SK-N-SH (cell line): ENCODE data around the gene HCST. TPM values are rescaled to one million over a fixed set of nuclear protein-coding genes. Genes with fewer than 3 reads are reported as not detected.

Experiments
- CTCF ChIA-PET: fragments of 300-600, 350-600 bp; formaldehyde crosslinking; extraction: SDS; loops from one replicate; lab custom pipeline; 2021; lab: Yijun Ruan, JAX
- POLR2A ChIA-PET: fragments of 350-600 bp; sonication (Branson Sonifier 250); formaldehyde crosslinking; extraction: SDS; loops from one replicate; lab custom pipeline; 2020; ENCODE audit warnings: antibody characterized with exemption, inconsistent platforms; lab: Yijun Ruan, JAX
- DNase-seq: peaks from one replicate; pipeline ENCODE4 v3.0.0; 2012
- H2AFZ ChIP-seq: fragments of 200-600 bp; sonication (generic); 2 replicates; pipeline ENCODE4 v1.8.1; 2016; ENCODE audit warnings: antibody characterized with exemption, mild to moderate bottlenecking, low read depth
- H3F3A ChIP-seq: fragments of 200-600 bp; sonication (generic); replicated peaks from 2 replicates; pipeline ENCODE3; 2016; ENCODE audit warnings: antibody characterized with exemption, mild to moderate bottlenecking; ENCODE audit not compliant: insufficient read depth
- H3K27ac ChIP-seq, 2 experiments: fragments of 200-500 bp in 1 of 2; fragments of 200-600 bp in 1 of 2; sonication (Bioruptor generic) in 1 of 2; sonication (generic), shearing (Covaris generic) in 1 of 2; 2 replicates each; pipeline versions ENCODE4 v1.5.1 to v1.6.1; 2014 to 2016; ENCODE audit warnings: low read depth in 2 of 2, inconsistent platforms in 1 of 2, low read length in 1 of 2, mild to moderate bottlenecking in 1 of 2, mixed read lengths in 1 of 2
- H3K27me3 ChIP-seq: fragments of 200-600 bp; sonication (generic), shearing (Covaris generic); 2 replicates; pipeline ENCODE4 v1.6.1; 2016; ENCODE audit warnings: mixed run types; ENCODE audit not compliant: insufficient read depth
- H3K36me3 ChIP-seq, 2 experiments: fragments of 200-500 bp in 1 of 2; fragments of 200-600 bp in 1 of 2; sonication (Bioruptor generic) in 1 of 2; sonication (generic) in 1 of 2; replicated peaks in 1 of 2; 2 replicates each; pipeline versions ENCODE3 to v1.5.1; 2014 to 2016; ENCODE audit warnings: low read length in 1 of 2, mild to moderate bottlenecking in 1 of 2; ENCODE audit not compliant: insufficient read depth in 2 of 2, control insufficient read depth in 1 of 2
- H3K4me1 ChIP-seq, 2 experiments: fragments of 200-500 bp in 1 of 2; fragments of 200-600 bp in 1 of 2; sonication (Bioruptor generic) in 1 of 2; sonication (generic), shearing (Covaris generic) in 1 of 2; 2 replicates each; pipeline versions ENCODE4 v1.5.1 to v1.6.1; 2014 to 2016; ENCODE audit warnings: low read depth in 1 of 2, low read length in 1 of 2, mixed run types in 1 of 2; ENCODE audit not compliant: insufficient read depth in 2 of 2, control insufficient read depth in 1 of 2
- H3K4me2 ChIP-seq: fragments of 200-600 bp; sonication (generic), shearing (Covaris generic); 2 replicates; pipeline ENCODE4 v1.6.1; 2017; ENCODE audit warnings: mixed run types
- H3K4me3 ChIP-seq, 2 experiments: fragments of 200-500 bp in 1 of 2; fragments of 200-600 bp in 1 of 2; sonication (Bioruptor generic) in 1 of 2; sonication (generic), shearing (Covaris generic) in 1 of 2; 2 replicates each; pipeline versions ENCODE4 v1.5.1 to v1.8.1; 2014 to 2016; ENCODE audit warnings: low read depth in 2 of 2, inconsistent platforms in 1 of 2, low read length in 1 of 2, mild to moderate bottlenecking in 1 of 2, mixed read lengths in 1 of 2, moderate library complexity in 1 of 2
- H3K79me2 ChIP-seq: fragments of 200-600 bp; sonication (generic); 2 replicates; pipeline ENCODE4 v1.8.1; 2017; ENCODE audit warnings: mild to moderate bottlenecking; ENCODE audit not compliant: insufficient read depth
- H3K9ac ChIP-seq: fragments of 200-600 bp; sonication (generic); 2 replicates; pipeline ENCODE4 v1.6.1; 2017; ENCODE audit warnings: mixed run types
- H3K9me2 ChIP-seq: fragments of 200-600 bp; sonication (generic); 2 replicates; pipeline ENCODE4 v1.6.1; 2017; ENCODE audit warnings: mixed run types
- H3K9me3 ChIP-seq: fragments of 200-600 bp; sonication (generic); 2 replicates; pipeline ENCODE4 v1.6.1; 2017; ENCODE audit warnings: mixed run types, mild to moderate bottlenecking, moderate library complexity
- H4K20me1 ChIP-seq: fragments of 200-600 bp; sonication (generic); 2 replicates; pipeline ENCODE4 v1.6.1; 2017; ENCODE audit warnings: mild to moderate bottlenecking, mixed run types; ENCODE audit not compliant: insufficient read depth
- CHD2 ChIP-seq: fragments of 150-350 bp; IDR thresholded peaks from 2 replicates; pipeline ENCODE4 v1.6.1; 2018; ENCODE audit warnings: low read length; ENCODE audit not compliant: partially characterized antibody
- EP300 ChIP-seq, 2 experiments: IDR thresholded peaks; 2 replicates each; pipeline versions ENCODE4 v1.4.0 to v1.6.1; 2012; ENCODE audit warnings: borderline replicate concordance in 1 of 2, low read depth in 1 of 2, low read length in 1 of 2
- EZH2phosphoT487 ChIP-seq: fragments of 200-600 bp; sonication (generic); IDR thresholded peaks from 2 replicates; pipeline ENCODE4 v1.6.1; 2017; ENCODE audit warnings: low read depth, mixed run types, mild to moderate bottlenecking, antibody characterized with exemption, moderate library complexity, borderline replicate concordance
- FOSL2 ChIP-seq: IDR thresholded peaks from 2 replicates; pipeline ENCODE4 v1.4.0; 2012; ENCODE audit warnings: low read depth, mild to moderate bottlenecking, moderate library complexity, borderline replicate concordance
- FOXJ3 ChIP-seq: sonication (generic); formaldehyde crosslinking; IDR thresholded peaks from 2 replicates; pipeline ENCODE4 v1.5.1; 2020; ENCODE audit warnings: mild to moderate bottlenecking, missing genetic modification reagents
- GABPA ChIP-seq: IDR thresholded peaks from 2 replicates; pipeline ENCODE4 v1.4.0; 2012; ENCODE audit warnings: low read depth, mild to moderate bottlenecking
- NRF1 ChIP-seq: IDR thresholded peaks from 2 replicates; pipeline ENCODE4 v1.6.1; 2012; ENCODE audit warnings: low read depth, mild to moderate bottlenecking, low read length
- SMC3 ChIP-seq: IDR thresholded peaks from 2 replicates; pipeline ENCODE4 v1.6.1; 2012; ENCODE audit warnings: low read depth, low read length, improper control_type of control experiment
- TAF1 ChIP-seq: IDR thresholded peaks from 2 replicates; pipeline ENCODE4 v1.6.1; 2012; ENCODE audit warnings: low read depth, mild to moderate bottlenecking, low read length, moderate library complexity, borderline replicate concordance
- TCF12 ChIP-seq: IDR thresholded peaks from 2 replicates; pipeline ENCODE4 v1.4.0; 2012
- WGBS: methylation state at CpG from one replicate; pipeline ENCODE4 v1.1.6; 2017; ENCODE audit warnings: low lambda C conversion rate; 5-methylcytosine and 5-hydroxymethylcytosine counted together
- polyA plus RNA-seq, 3 experiments: library from polyadenylated mRNA; depleted of rRNA; stranded (reverse); fragments of >200 nt; gene quantifications; 2 replicates each; pipeline ENCODE4 v1.2.3, GENCODE V29; 2012
- TF ChIP-seq, protein P1 (sequence below): IDR thresholded peaks from 2 replicates; pipeline ENCODE4 v1.6.1; 2012; ENCODE audit warnings: mild to moderate bottlenecking, low read depth, low read length, moderate library complexity
- TF ChIP-seq, protein P2 (sequence below): IDR thresholded peaks from 2 replicates; pipeline ENCODE4; 2012
- TF ChIP-seq, protein P3 (sequence below): IDR thresholded peaks from 2 replicates; pipeline ENCODE4 v1.4.0; 2012; ENCODE audit warnings: low read depth, borderline replicate concordance
- TF ChIP-seq, protein P4 (sequence below): fragments of 150-350 bp; IDR thresholded peaks from 2 replicates; pipeline ENCODE4 v1.6.1; 2017; ENCODE audit warnings: antibody characterized with exemption, low read length, low read depth, borderline replicate concordance

HCST gene
- polyA plus RNA-seq, 1 of the 3 experiments (the other 2 are of a cell fraction): 0.59 TPM

DNA sequence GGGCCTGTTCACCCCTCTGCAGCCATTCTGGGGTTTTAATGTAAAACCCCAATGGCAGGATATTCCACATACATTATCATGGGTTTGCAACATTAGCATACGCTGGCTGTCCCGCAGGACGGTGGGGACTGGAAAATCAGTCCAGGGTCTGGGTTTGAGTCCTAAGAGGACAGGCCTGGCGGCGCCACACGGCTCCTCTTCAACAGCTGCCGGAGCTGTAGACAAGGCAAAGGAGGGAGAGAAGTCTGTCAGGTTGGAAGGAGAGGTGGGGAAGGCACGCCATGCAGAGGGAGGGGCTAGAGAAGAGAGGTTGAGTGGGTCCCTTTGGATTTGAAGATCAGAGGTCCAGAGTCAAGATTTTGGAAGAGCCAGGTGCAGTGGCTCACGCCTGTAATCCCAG is 13.9 kb upstream of the HCST start (continued):
- TF ChIP-seq, protein P1, sequence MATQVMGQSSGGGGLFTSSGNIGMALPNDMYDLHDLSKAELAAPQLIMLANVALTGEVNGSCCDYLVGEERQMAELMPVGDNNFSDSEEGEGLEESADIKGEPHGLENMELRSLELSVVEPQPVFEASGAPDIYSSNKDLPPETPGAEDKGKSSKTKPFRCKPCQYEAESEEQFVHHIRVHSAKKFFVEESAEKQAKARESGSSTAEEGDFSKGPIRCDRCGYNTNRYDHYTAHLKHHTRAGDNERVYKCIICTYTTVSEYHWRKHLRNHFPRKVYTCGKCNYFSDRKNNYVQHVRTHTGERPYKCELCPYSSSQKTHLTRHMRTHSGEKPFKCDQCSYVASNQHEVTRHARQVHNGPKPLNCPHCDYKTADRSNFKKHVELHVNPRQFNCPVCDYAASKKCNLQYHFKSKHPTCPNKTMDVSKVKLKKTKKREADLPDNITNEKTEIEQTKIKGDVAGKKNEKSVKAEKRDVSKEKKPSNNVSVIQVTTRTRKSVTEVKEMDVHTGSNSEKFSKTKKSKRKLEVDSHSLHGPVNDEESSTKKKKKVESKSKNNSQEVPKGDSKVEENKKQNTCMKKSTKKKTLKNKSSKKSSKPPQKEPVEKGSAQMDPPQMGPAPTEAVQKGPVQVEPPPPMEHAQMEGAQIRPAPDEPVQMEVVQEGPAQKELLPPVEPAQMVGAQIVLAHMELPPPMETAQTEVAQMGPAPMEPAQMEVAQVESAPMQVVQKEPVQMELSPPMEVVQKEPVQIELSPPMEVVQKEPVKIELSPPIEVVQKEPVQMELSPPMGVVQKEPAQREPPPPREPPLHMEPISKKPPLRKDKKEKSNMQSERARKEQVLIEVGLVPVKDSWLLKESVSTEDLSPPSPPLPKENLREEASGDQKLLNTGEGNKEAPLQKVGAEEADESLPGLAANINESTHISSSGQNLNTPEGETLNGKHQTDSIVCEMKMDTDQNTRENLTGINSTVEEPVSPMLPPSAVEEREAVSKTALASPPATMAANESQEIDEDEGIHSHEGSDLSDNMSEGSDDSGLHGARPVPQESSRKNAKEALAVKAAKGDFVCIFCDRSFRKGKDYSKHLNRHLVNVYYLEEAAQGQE: no peak
- no peak for TF ChIP-seq TCF12
- TF ChIP-seq, protein P2, sequence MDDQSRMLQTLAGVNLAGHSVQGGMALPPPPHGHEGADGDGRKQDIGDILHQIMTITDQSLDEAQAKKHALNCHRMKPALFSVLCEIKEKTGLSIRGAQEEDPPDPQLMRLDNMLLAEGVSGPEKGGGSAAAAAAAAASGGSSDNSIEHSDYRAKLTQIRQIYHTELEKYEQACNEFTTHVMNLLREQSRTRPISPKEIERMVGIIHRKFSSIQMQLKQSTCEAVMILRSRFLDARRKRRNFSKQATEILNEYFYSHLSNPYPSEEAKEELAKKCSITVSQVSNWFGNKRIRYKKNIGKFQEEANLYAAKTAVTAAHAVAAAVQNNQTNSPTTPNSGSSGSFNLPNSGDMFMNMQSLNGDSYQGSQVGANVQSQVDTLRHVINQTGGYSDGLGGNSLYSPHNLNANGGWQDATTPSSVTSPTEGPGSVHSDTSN: no peak
- TF ChIP-seq EZH2phosphoT487: no peak
- TF ChIP-seq FOXJ3 (CRISPR knock-in tag): no peak

DNA sequence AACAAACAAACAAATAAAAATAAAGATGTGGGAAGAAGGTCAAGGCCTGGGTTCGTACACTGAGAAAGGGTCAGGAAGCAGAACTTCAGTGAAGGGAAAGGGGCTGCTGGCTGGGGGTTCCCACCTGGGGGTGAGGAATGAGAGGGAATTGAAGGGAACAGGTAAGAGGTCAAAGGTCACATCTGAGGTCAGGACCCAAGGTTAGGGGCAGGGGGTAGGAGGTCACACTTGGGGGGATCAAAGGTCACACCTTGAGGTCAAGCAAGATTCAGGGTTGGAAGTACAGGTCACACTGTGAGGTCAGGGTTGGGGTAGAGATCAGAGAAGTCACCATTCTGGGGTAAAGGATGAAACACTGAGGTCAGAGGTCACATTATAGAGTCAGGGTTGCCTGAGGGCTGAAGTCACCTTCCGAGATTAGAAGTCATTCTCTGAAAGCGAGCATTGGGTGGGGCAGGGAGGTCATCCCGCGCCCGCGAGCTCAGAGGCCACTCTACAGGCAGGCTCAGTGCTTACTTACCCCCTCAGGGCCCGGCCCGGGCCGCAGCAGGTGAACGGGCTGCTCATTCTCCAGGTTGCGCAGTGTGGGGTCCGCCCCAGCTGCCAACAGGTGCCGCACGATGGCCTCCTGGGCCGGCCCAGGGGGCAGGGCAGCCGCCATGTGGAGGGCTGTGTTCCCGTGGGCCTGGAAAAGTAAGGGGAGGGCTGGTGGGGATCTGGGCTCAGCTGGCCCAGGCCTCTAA is 12.8 kb upstream of the HCST start:
- POLR2A ChIA-PET: no interaction called here

More for the DNA sequence above, 12.8 kb upstream of the HCST start:
- H3F3A ChIP-seq: no peaks in the 10 kb centered on the region
- TF ChIP-seq GABPA (no peak), SMC3 (no peak), CHD2 (no peak), NRF1 (no peak), TCF12 (no peak), EP300 (IDR thresholded peaks at IDR 0.05; ENCODE audit: borderline replicate concordance in 1 of 2, low read depth in 1 of 2, low read length in 1 of 2) (no peak), TAF1 (no peak), FOSL2 (no peak)
- TF ChIP-seq, protein P3, sequence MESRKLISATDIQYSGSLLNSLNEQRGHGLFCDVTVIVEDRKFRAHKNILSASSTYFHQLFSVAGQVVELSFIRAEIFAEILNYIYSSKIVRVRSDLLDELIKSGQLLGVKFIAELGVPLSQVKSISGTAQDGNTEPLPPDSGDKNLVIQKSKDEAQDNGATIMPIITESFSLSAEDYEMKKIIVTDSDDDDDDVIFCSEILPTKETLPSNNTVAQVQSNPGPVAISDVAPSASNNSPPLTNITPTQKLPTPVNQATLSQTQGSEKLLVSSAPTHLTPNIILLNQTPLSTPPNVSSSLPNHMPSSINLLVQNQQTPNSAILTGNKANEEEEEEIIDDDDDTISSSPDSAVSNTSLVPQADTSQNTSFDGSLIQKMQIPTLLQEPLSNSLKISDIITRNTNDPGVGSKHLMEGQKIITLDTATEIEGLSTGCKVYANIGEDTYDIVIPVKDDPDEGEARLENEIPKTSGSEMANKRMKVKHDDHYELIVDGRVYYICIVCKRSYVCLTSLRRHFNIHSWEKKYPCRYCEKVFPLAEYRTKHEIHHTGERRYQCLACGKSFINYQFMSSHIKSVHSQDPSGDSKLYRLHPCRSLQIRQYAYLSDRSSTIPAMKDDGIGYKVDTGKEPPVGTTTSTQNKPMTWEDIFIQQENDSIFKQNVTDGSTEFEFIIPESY: no peak
- TF ChIP-seq, protein P4, sequence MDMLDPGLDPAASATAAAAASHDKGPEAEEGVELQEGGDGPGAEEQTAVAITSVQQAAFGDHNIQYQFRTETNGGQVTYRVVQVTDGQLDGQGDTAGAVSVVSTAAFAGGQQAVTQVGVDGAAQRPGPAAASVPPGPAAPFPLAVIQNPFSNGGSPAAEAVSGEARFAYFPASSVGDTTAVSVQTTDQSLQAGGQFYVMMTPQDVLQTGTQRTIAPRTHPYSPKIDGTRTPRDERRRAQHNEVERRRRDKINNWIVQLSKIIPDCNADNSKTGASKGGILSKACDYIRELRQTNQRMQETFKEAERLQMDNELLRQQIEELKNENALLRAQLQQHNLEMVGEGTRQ: no peak
- TF ChIP-seq, all 33 proteins: peak for 0
- Histone ChIP-seq H2AFZ (no peak overlapping the region), H3K79me2 (no peaks in the 10 kb centered on the region), H3K4me1 (no peaks in the 10 kb centered on the region), H3K9ac (no peak overlapping the region), H3K27me3 (no peaks in the 10 kb centered on the region), H3K4me3 (no peak overlapping the region), H3K27ac (no peak overlapping the region), H3K9me2 (no peaks in the 10 kb centered on the region), H4K20me1 (no peaks in the 10 kb centered on the region), H3K4me2 (no peak overlapping the region), H3K9me3 (no peaks in the 10 kb centered on the region), H3K36me3 (peaks cover 8 to 12% of the 10 kb centered on the region in 2 experiments)
- CTCF ChIA-PET: interaction anchor here (0.6 to 1.3 kb wide), 4 partner anchors 8 to 42 kb away, joined by 3 to 4 read pairs (median 3); no protein-coding TSS in a partner anchor
- no peak for DNase-seq
- WGBS: 92% methylated on average over 12 of the region's 18 CpGs
